Spleen (tissue), 7 donors: ENCODE results near the gene FHAD1.

Experiments used
- CTCF ChIP-seq, 11 experiments: fragments of 200-600 bp in 7 of 11; fragments of 450-650 bp in 4 of 11; sonication (generic) in 4 of 11; IDR thresholded peaks in 8 of 11; conservative IDR thresholded peaks in 3 of 11; 1 replicate in 7 of 11; 2 replicates in 4 of 11; pipeline versions ENCODE4 v1.4.0 to v1.8.0; 2016 to 2021; ENCODE audit warnings: antibody characterized with exemption in 11 of 11, inconsistent platforms in 4 of 11, mild to moderate bottlenecking in 1 of 11
- POLR2A ChIP-seq, 3 donors: fragments of 450-650 bp; IDR thresholded peaks; one replicate each; pipeline ENCODE4 v1.5.1; 2017; ENCODE audit warnings: antibody characterized with exemption in 3 of 3, mild to moderate bottlenecking in 1 of 3
- donor health status: DM: no; HTN: no; CAD: no; lungs with moderate emphysema.
- donor health status: DM: no; HTN: no; CAD: no.
- donor health status: DM: no; HTN: no; CAD: no.

DNA sequence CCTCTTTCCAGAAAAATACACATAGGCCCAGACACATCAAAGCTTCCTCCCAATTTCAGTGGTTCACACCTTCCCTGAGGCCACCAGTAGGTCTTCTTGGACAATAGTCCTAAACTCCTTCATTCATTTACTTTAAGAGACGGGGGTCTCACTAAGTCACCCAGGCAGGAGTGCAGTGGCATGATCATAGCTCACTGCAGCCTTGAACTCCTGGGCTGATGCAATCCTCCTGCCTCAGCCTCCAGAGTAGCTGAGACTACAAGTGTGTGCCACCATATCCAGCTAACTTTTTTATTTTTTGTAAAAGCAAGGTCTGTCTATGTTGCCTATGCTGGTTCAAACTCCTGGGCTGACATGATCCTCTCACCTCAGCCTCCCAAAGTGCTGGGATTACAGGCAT is 8.2 kb upstream of the FHAD1 start:
- TF ChIP-seq CTCF (IDR thresholded peaks at IDR 0.05 in 8 of 11, conservative IDR thresholded peaks at IDR 0.05 in 3 of 11), result no peak
- TF ChIP-seq POLR2A (IDR thresholded peaks at IDR 0.05), result no peak
